HUDEP-2 (cell line): Measurements from ENCODE around the gene ELMO1.

ENCODE experiments used
- DNase-seq, 76 experiments: peaks; one replicate each; lab custom pipeline; 2025; ENCODE audit not compliant: unreplicated experiment in 76 of 76; lab: John Stamatoyannopoulos, UW

The ELMO1 gene

DNA sequence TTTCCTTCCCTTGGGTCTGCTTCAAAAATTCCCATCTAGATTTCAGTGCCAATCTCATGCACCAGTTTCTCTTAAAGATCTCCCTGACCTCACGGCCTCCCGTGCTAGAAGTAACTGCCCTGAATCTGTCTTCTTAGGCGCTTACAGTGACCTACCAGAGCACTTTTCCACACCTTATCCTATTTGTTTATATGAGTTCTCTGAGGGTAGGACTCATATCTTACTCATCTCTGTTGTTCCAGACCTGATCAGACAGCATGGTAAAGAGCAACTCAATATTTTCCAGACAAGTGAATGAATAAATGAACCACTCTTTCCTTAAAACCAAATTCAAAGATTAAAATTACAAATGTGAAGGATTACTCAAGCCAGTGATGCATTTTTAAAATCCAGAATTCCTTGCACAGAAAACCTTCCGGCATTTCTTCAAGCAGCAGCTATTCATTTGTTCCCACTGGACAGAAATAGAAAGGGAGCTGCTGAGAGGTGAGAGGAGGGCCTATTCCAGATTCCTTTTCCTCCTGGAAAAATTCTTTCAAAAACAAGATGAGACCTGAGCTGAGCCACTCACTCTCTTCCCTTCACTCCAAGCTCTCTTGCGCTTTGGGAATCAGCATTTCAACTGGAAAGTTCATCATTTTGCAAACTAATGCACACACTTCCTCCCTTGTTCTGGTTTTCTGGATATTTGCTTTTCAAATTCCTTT lies 94.6 kb downstream of the ELMO1 start:
- peak in 1 of 76 experiments; percentile 27 for DNase-seq

DNA sequence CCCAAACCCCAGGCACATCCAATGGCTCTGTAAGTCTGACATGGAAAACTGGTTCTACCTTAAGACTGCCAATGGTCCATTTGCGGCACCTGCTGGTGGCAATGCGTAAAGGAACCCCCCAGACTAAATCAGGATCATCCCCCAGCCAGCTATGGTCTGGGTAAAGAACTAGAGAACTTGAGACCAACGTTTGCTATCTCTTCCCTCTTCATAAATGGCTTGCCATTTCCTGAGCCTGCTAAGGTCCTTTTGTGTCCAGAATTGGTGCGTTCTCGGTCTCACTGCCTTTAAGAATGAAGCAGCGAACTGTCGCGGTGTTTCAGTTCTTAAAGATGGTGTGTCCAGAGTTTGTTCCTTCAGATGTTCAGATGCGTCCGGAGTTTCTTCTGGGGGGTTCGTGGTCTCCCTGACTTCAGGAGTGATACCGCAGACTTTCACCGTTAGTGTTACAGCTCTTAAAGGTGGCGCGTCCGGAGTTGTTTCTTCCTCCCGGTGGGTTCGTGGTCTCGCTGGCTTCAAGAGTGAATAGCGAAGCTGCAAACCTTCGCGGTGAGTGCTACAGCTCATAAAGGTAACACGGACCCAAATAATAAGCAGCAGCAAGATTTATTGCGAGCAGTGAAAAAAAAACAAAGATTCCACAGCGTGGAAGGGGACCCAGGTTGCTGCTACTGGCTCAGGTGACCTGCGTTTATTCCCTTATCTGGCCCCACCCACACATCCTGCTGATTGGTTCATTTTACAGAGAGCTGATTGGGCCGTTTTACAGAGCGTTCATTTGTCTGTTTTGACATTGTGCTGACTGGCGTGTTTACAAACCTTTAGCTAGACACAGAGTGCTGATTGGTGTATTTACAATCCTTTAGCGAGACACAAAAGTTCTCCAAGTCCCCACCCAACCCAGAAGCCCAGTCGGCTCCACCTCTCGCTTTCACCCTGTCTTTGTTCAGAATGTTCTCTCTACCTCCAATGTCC lies 95.4 kb downstream of the ELMO1 start:
- DNase-seq, result peak in 51 of 76 experiments; percentile 12 to 84 (median 55)

DNA sequence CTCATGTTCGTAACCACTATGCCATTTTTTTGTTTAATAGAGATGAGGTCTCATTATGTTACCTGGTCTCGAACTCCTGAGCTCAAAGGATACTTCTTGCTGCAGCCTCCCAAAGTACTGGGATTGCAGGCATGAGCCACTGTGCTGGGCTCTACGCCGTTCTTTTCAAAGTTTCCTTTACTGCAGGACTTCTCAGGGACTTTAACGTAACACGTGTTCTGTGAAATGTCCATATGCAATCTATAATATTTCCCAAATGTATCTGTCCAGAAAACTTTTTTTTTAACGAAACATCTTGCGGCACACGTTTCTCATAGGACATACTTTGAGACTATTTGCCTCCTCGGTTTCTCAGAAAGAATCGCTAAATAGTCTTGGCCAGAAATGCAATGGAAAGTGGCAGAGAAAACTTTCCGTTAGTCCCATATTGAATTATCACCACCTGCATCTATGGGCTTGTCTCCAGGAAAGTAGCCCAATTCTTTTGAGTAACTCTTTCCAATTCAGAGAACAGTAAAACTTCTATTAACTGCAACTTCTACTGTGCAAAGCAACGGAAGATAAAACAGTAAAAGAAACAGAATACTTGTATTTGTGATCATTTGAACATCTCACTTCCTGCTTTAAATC lies 96.3 kb downstream of the ELMO1 start:
- peak in 4 of 76 experiments; percentile 24 to 48 (median 30) for DNase-seq

DNA sequence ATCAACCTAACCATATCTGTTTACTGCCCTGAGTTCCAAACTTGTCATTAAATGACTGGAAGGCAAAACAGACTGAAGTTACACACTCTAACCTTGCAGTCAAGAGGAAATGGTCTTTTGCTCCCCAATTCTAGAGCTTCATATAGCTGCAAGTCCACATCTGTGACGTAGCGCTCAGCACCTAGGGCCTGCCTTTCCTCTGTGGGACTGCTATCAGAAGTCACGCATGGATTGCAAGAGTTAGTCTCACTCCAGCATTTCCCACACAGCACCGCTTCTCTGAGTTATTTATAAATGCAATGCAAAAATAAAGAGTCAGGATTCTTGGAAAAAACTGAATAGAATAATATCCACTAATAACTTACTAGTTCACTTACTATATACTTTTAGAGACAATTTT lies 96.9 kb downstream of the ELMO1 start:
- peak in 8 of 76 experiments; percentile 8 to 32 (median 26) for DNase-seq

DNA sequence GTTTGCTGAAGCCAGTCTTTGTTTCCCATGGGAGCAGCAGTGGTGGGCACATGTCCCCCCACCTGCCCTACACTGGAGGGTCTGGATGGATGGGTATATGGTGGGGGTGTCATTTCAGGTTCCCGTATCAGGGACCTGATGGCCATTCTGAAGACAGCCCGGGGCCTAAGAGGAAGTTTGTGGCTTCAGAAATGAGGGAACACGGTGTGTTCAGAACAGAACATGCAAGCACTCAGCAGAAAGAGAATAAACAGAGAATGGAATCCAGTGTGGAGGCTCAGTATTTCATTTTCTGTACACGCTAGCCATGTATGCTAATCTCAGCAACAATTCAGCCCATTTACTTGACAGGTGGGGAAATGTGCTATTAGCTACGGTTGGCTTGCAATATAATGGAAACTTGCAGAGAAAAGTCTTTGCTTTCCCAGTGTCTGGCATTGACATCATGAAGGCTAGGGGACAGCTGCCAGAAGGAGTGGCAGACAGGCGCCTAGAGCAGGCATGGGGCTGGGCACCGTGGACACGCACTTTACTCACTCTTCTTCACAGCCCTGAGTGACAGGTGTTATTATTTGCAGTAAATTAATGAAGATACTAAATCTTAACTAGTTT lies 98.6 kb downstream of the ELMO1 start:
- no peak for DNase-seq

DNA sequence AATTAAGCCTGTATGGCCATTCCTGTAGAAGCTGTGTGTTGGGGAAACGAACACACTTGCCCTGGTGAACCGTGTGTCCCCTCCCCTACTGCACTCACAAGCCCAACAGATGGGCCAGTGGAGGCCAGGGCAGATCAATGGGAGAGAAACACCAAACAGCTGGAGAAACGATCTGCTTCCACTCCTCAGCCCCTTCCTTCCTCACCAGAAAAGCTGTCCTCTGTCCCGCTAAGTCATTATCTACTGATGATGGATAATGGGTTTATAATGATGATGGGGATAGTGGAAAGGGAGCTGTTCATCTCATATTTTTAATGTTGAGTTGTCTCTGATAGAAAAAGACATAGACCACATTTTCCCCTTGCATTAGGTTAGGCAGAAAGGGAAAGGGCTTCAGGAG lies 99.7 kb downstream of the ELMO1 start:
- DNase-seq, result no peak

DNA sequence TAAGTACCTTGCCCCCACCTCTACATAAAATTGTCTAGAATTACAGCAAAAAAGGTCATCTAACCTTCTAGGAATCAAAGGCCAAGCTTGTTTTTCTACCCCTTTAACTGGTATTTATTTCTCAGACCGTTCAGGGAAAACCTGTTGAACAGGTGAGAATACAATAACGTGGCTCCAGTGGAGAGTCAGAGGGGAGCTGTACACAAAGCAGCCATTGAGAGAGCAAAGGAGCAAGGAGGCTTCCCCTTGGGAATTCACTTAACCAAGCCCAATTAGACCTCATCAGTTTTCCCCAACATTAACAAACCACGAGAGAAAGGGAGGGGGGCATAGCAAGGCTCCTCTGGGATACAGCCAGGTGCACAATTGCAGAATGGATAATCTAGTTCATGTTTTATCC lies 101.9 kb downstream of the ELMO1 start:
- DNase-seq, result no peak

DNA sequence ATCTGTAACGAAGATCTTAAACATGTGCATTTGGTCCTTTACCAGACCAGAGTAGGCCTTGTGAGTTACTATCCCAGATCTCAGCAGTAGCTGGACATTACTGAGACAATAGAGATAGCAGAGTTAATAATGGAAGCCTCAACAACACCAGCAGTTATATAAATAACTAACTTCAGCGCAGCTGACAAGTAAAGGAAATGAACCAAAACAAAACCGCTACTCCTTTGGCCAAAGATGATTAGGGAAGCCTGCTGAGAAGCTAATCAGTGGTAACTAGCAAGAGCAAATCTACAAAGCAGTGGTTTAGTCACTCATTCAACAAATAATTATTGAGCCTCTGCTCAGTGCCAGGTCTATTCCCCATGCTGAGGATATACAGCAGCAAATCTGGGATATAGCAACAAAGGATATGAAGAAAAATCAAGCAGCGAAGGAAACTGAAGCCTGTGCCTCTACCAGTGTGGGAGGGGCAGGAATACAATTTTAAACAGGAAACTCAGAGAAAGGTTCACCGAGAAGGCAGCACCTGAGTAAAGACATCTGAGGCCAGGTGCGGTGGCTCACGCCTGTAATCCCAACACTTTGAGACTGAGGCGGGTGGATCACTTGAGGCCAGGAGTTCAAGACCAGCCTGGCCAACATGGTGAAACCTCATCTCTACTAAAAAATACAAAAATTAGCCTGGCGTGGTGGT lies 103.6 kb downstream of the ELMO1 start:
- peak in 2 of 76 experiments; percentile 11 to 18 for DNase-seq

DNA sequence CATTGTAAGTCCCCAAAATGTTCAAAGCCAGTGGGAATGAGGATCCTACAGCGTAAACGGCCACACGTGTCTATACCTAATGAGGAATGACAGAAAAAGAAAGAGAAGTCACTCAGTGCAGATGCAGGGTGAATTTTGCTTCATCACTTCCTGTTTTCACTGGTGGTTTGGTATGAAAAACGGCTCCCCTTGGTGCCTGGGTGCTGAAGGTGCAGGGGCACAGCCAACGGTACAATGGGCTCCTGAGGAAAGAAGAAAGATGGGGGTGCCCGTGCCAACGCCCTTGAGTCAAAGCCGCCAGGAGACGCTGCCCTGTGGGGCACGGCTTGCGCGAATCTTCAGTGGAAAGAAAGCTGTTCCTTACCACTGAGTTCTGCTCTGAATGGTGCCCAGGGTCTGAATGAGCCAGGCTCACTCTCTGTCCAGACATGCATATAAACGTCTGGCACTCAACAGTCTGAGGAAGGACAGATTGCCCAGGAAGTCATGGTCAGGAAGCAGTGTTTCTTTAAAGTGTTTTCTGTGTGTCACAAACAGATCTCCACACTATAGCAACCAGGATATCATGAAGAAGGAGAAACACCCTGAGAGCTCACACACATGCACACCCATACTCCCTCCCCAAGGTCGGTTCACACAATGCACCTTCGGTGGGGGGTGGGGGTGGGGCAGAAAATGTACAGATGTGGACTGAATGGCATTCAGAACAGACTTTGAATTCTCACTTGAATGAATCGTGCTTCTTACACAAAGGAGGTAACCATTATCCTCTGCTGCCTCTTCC lies 105.8 kb downstream of the ELMO1 start:
- peak in 67 of 76 experiments; percentile 5 to 76 (median 46) for DNase-seq

DNA sequence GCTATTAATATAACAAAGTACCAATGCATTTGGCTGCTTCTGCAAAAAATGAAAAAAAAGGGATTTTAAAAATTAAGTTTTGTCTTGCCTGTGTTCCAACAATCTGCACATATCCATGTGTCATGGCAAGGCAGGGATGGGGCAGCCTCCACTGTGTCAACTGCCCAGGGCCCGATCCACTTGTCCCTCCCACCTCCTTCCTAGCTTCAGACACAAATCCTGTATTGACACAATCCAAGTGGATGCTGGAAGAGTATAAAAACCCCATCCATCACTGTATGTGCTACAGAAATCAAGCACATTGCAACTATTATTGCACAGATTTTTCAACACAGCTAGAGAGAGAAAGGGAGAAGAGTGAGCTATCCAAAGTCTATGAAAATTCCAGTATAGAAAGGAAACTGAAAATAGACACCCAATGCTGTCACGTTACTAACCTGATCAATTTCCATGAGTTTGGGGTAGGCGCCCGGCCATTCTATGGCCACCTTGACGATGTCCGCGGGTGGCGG lies 106.4 kb downstream of the ELMO1 start:
- peak in 6 of 76 experiments; percentile 10 to 41 (median 26) for DNase-seq

DNA sequence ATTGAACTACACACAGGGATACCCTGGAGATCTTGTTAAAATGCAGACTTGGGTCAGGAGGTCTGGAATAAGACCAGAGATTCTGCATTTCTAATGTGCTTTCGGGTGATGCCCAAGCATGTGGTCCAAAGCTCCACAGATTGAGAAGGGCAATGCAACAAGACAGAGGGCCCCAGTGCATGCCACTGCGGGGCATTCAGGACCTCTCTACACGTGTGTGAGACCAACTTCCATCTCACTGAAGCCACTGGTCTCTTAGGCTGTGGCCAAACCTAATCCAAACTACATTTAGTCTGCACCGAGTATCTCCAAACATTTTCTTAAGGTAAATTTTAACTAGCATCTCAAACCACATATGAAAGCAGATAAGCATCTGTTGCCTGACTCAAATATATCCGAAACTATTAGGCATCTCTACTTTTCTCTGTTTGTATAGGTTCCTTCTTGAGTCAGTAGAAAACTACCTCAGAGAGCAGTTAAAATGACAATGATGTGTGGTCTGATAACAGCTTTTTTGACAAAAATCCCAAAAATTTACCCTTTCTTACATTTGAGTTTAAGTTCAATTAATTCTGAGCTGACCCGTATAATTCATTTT lies 107.5 kb downstream of the ELMO1 start:
- peak in 1 of 76 experiments; percentile 4 for DNase-seq

DNA sequence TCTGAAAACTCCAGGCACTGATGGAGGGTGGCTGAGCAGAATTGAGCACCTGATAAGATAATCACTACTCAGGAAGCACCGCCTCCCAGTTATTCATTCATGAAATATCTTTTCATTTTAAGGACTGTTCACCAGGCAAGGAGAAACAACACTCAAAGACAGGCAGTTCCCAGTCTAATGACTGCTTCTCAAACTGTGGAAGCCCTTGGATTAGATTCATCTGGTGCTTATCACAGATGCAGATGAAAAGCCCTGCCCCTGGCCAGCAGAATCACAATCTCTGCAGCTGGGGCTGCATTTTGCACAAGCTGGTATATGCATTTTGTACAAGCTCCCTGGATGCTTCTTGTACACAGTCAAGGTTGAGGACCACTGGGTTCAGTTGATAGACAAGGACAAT lies 109.7 kb downstream of the ELMO1 start:
- peak in 2 of 76 experiments; percentile 12 to 14 for DNase-seq

DNA sequence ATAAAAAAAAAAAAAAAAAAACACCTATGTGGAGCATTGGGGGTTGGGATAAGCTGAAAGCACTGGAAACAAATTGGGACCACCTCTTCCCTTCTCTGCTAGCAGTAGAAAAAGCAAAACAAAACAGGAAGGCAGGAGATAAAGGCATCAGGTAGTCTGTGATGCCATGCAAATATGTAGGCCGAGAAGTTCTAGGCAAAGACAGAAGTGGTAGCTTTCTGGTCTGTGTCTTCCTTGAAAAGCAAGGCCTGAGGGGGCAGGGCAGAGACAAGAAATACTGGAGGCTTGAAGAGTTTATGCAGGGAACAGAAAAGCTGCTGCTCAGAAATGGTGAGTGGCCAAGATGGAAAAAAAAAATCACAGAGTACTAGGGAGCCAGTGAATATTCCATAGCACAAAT lies 111.1 kb downstream of the ELMO1 start:
- no peak for DNase-seq

DNA sequence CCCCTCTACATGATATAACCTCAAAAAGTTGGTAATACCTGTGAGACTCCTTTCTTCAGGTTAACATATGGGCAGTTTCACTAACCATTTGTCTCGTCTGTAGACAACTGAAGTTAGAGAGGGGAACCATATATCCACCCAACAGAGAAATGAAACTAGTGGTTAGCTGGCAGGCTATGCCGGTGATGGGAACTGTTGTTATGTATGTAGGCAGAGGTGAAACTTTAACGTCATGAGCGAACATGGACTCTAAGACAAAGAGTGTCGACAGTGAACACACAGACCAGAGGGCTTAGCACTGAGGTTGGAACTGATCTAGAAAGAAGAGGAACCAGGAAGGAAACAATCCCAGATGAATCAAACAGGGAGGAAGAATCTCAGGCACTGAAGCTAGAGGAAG lies 112.4 kb downstream of the ELMO1 start:
- DNase-seq, result no peak

DNA sequence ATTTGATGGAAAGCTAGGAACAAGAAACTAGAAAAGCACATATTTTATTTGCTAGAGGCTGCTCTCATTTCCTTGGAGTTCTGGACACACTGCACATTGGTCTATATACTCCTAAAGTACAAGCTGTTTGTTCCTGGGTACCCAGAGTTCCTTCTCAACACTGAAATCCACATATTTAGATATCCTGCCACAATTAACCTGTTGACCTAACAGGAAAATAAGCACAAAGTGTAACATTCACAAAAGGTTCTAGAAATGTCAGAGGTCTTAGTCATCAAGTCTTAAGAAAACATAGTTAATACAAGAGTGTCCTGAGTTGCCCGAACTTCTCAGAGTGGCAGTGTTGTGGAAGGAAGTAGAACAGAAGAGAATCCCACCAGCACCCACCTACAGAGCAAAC lies 115.6 kb downstream of the ELMO1 start:
- no peak for DNase-seq

DNA sequence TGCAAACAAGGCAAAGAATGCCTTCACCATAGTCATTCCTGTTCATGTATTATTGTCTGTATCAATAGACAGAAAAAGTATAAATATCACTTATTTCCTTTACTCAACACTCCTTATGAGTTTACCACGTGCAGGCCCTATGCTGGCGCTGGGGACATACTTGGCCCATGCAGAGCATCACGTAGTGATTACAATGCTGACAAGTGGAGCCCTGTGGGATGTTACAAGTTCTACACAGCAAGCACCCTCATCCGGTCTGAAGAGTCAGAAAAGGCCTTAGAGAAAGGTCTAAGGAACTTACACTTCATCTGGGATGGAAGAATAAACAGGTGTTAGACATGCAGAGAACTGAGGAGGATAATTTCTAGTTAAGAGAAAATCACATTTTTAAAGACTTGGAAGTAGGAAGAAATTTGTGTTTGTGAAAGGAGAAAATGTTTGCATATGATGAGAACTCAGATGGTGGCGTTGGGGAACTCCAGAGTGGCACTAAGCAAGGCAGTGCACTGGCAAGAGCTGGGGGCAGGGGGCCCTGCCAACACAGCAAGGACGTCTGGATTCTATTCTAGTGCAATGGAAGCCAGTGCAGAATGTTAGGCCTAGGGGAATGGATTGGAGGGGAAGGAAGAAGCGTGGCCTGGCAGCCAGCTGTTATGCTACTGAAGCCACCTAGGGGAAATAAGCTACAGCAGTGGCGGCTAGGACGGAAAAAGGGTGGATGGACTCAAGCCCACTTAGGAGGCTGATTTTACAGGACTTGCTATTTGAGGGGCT lies 116.2 kb downstream of the ELMO1 start:
- DNase-seq, result no peak

DNA sequence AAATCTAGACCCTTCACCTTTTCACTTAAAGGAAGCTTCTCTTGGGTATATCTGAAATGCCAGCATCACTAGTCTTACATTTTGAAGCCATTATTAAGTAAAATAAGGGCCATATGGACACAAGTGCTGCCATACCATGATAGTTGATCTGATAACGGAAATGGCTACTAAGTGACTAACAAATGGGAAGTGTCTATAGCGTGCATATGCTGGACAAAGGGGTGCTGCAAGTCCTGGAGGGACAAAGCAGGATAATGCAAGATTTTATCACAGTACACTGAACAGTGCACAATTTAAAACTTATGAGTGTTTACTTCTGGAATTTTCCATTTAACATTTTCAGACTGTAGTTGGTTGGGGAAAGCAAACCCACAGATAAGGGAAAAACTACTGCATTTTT lies 117.9 kb downstream of the ELMO1 start:
- DNase-seq, result no peak

DNA sequence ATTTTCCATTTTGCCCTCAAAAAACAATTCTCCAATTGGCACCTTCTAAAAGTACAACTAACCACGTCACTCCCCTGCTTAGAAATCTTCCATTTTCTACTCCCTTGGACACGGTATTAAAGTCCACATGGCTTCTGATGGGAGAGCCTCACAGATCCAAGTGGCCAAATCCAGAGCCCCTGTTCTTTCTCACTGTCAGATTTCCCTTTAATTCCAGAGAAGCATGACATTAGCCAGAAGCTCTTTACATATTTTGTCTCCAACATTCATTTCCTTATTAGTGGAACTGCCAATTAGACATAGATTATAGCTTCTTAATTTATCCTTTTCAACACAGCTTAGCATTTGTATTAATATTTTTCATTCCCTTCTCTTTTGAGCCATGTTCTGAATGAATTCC lies 118.7 kb downstream of the ELMO1 start:
- DNase-seq, result no peak
